Stimulated activated CD4-positive, alpha-beta T cell treated with anti-CD3 and anti-CD28 coated beads, Interleukin-15, amount 100 ng/mL, for 1 hour (primary cell): ENCODE results near the gene PLPP1.

ENCODE experiments used
- DNase-seq, 2 donors: peaks; one replicate each; pipeline ENCODE4 v3.0.0-alpha.2; 2020; ENCODE audit warnings: low read depth in 1 of 2, low spot score in 1 of 2

The PLPP1 gene

DNA sequence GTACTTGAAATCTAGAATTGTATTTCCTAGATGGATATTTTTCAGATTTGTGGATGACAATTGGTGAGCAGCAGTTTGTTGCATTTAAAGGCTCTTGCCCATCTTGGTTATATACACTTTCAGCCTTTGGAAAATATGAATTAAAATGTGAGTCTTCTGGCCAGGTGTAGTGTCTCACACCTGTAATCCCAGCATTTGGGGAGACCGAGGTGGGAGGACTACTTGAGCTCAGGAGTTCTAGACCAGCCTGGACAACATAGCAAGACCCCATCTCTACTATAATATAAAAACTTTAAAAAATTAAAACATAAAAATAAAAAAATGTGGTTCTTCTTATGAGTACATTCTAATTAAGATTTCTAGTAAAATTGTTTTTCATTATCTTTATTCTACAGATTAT lies 125.0 kb downstream of the PLPP1 start:
- no peak for DNase-seq

DNA sequence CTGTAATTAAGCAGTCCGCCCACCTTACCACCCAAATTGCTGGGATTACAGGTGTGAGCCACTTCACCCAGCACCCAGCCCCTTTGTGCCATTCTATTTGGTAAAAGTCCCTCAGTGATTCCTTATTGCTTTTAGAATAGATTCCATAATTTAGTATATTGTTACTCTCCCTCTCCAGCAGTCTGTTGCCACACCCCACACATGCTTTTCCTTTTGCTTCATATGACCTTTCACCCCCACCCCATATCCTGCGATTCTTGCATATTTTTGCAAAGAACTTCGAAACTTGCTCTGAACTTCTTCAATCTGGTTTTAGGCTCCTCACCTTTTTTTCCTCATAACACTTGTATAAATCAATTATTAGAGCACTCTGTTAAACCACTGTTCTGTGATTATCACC lies 126.8 kb downstream of the PLPP1 start:
- no peak for DNase-seq

DNA sequence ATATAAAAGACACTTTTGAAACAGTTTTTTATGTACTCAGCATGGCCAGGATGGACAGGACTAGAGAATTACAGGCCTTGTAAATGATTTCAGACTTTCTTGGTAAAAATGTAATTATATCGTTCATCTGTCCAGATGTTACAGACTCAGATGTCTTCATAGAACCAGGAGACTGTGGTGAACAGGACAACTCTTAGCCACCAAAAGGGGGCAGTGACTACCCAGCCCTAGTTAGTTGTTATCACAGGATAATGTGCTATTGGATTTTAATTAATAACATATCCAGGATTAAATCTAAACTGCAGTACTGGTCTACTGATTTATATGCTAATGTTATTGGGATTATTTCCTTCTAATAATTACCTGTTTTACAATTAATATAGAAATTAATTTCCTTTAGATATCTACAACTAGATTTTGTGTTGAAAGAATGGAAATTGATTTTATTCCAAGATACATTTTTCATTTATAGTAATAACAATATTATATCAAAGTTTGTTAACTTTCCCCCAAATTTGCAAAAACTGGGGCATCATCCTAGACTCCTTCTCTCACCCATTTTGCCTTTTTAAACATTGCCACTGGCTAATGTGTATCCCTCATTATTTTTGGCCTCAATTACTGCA lies 127.6 kb downstream of the PLPP1 start:
- DNase-seq: no peak

DNA sequence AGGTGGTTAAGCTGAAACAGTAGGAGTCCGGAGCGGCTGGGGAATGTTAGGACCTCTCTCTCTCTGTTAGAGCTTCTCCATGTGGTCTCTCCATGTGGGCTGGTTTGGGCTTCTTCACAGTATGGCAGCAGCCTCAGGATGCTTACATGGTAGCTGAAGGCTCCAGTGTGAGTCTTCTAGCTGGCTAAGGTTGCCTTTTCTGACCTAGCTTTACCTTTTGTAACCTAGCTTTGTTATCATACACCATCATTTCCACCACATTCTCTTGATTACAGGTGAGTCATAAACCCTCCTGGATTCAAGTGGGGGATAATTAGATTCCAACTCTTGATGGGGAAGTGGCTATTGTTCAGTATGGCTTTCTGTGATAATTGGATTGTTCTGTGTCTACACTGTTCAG lies 128.5 kb downstream of the PLPP1 start:
- DNase-seq: no peak

DNA sequence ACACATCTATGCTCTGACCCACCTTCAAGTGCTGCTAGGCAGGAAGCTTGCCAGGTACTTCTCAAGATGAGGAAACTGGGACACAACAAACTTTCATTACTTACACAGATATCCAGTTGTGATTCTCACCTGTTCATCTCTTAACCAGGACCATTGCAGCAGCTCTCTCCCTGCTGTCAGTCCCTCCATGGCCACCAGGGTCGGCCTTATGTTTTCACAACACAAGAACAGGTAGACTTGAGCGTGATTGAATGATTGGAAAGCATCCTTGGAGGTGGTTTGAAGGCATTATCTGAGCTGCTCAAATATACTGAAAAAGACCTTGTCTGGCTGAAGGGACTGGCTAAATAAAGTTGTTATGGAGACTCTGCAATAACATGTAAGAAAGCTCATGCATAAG lies 132.6 kb downstream of the PLPP1 start:
- no peak for DNase-seq

DNA sequence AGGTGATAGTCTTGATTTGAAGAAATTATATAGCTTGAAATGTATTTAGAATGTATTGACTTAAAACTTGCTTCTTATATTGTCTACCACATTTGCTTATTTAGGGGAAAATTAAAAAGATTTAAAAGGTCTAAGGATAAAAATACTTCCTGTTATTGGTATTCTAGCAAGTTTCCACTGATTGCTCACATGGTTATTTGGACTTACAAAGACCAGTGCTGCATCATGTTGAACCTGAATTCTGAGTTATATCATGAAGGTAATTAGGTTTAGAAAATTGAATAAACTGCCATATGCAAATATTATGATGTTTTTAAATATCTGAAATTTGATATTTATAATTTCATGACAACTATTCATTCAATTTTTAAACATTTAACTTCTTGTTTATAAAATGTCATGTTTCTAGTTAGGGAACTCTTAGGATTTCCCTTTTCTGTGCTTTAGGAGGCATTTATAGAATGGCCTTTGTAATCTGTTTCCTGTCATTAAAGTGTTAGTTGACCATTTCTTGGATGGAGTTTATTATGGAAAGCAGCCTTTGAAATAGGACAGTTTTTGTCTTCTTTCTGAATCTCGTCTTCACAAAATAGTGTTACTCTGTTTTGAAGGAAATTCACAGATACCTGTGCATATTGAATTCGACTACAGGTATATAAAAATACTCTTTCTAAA lies 141.1 kb downstream of the PLPP1 start:
- DNase-seq: no peak

DNA sequence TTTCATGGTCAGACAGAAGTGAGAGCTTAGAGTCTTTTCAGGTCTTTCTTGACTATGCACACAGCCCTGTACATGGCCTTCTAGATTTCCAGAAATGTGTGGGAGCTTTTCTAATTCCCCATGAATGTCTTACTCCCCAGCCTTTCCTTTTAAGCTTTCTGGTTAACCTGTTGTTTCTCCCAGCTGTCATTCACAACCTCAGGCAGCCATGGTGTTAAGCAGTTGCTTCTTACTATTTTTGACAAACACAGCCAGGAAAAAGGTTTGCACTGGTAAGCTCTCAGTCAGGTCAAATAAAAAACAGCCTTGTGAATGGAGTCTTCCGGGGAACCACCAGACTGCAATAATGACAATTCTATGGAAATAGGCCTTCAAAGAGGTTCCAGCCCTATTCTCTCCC lies 142.1 kb downstream of the PLPP1 start:
- no peak for DNase-seq

DNA sequence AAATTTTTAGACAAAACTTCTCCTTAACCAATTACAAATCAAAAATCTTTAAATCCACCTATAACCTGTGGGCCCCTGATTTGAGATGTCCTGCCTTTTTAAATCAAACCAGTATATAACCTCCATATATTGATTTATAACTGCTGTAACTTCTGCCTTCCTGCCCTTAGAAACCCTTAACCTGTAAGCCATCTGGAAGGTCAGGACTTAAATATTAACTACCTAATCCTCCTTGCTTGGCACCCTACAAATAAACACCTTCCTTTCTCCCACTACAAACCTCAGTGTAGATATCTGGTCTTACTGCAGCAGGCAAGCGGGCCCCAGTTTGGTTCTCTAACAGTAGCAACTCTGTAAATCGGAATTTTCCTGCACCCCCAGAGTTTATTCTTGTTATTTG lies 143.1 kb downstream of the PLPP1 start:
- no peak for DNase-seq

DNA sequence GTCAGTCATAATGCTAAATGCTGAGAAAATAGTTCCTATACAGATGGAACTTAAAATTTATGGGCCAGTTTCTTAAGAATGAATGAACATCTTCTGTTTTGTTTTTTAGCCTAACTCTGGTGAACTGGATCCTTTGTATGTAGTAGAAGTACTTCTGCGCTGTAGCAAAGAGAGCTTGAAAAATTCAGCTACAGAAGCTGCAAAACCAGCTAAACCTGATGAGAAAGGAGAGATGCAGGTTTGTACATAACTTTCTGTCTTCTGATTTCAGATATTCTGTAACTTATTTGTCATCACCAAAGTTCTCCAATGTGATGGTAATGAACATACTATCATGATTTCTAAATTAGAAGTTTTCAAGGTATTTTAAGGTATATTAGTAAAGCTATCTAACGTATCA lies 146.9 kb downstream of the PLPP1 start:
- no peak for DNase-seq

DNA sequence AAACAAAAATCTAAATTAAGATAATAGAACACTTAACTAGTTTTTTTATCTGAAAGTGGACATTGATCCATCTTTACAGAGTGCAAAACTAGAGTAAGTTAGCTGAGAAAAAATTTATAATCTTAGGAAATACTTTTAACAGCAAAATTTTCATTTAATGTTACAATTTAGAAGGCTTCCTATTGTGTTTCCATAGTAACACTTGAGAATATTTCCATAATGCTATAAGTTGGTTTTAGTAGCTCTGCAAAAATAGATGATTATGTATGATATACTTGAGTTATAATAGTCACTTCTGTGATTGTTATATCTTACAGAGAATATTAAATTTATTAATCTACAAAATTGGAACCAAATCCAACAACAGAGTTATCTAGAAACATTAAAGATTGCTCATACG lies 148.4 kb downstream of the PLPP1 start:
- no peak for DNase-seq

DNA sequence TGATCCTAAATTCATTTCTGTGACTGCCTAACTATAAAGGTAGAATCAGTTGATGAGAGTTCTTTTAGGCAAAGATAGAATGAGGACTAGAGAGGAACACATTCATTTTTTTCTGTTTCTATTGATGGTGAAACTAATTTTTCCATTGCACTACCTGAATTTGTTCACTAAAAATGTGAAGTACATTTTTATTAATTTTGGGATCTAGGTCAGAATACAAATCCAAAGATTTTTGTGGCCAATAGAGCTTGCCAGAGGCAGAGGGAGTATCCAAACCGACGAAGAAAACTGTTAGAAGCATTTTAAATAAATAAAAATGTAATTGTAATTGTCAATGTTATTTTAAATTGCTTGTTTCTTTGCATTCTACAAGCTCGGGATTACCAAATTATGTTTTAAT lies 148.9 kb downstream of the PLPP1 start:
- no peak for DNase-seq

DNA sequence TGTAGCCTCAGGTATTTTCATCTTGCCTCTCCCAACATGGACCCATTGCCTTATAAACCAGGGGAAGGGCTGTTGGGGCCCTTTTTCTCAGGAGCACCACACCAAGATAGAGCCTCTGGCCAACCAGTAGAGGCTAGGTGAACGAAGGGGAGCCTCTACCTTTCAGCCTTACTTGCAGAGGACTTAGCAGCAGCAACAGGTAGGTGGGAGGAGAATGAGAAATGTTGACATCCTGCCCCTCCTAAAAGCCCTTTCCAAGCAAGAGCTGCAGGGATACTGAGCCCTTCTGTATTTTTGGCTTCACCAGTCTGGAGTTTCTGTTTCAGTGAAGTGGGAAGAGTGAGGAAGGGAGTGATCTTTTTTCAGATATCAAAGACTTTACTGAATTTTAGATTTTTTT lies 149.5 kb downstream of the PLPP1 start:
- DNase-seq: no peak

DNA sequence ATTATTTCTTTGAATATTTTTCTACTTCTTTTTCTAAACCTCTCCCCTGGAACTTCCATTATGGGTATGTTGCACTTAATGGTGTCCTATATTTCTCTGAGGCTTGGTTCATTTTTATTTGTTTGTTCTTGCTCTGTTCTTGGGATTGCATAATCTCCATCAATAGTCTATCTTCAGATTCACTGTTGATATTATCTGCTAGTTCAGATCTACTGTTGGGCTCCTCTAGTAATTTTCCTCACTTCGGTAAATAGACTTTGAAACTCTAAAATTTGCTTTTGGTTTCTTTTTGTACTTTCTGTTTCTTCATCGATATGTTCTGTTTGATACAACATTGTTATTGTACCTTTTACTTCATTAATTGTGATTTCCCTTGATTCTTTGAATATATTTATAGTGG lies 150.7 kb downstream of the PLPP1 start:
- no peak for DNase-seq

DNA sequence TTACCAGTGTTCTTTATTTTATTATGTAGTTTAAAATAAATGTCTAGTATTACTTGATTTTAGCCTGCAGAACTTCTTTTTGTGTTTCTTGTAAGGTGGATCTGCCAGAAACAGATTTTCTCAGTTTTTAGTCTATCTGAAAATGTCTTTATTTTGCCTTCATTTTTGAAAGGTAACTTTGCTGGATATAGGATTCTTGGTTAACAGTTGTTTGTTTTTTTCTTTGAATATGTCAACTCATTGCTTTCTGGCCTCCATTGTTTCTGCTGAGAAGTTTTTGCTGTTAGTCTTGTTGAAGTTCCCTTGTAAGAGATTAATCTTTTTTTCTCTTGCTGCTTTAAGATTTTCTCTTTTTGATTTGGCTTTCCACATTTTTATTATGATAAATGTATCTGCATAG lies 151.5 kb downstream of the PLPP1 start:
- no peak for DNase-seq

DNA sequence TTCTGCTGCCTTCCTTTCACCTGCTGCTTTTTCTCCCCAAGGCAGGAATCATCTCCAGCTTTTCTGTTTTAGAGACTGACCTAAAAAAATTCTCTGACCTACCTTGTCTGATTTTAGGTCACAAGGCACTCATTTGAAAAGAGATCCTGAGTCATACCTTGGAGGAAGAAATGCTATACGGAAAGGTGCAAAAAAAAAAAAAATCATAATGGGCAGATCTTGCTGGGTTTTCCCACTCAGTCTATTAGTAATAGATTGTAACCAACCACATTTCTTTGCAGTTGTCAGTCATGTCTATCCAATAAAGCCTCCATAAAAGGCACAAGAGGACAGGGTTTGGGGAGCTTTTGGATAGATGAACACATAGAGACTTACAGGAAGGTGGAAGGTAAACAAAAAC lies 157.0 kb downstream of the PLPP1 start:
- no peak for DNase-seq
